ENCODE data around the gene KIAA1328. TPM values are rescaled to one million over a fixed set of nuclear protein-coding genes. Genes with fewer than 3 reads are reported as not detected.

Gene KIAA1328
- total and polyA plus RNA-seq, 2 experiments from 2014 or later = 3.5 to 3.9 TPM

DNA sequence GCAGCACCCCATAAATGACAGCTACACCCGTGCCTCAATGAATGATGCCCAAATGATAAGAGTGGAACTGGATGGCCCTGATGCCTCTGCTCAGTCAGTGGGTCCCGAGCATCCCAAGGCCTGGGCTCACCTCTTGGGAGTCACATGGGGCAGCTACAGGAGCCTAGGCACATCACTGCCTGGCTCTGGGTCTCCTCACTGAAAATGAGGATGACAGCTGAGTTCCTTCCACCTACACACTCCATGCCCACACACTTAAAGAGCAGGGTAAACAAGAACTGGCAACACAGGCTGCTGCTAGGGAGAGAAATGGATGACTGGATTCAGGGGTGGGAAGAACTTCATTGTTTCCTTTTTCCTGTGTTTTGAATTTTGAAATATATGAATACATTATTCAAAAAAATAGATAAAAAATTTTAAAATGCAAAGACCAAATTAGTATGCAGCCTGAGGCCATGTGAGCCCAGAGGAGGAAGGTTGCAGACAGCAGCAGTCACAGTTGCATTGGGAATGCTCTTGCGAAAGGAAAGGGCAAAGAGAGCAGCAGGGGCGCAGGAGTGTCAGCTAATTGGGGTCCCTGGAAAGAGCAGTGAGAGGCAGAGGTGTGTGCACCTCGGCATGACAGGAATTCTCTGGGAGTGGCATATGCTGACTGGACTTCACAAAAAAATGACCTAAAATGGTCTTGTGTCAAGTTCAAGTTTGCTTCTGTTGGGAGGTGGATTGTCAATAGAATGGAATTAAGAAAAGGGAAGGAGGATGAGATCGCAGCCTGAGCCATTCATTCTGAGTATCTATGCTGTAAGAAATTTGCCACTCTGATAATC, 409.6 kb downstream of the KIAA1328 start:
- Histone ChIP-seq H4K20me1 (ENCODE audit: insufficient read depth) (no peaks in the 10 kb centered on the region), H3K9me3 (ENCODE audit: low read depth) (no peaks in the 10 kb centered on the region), H3K27me3 (replicated peaks; ENCODE audit: insufficient read depth) (peaks cover 10% of the 10 kb centered on the region; the same call in 1 of the 2 replicates), H3K4me2 (ENCODE audit: unreplicated experiment) (no peak overlapping the region), H3K79me2 (ENCODE audit: insufficient read depth) (no peaks in the 10 kb centered on the region), H3F3A (ENCODE audit: insufficient read depth) (no peaks in the 10 kb centered on the region), H2AFZ (no peak overlapping the region), H3K27ac (no peak overlapping the region), H3K36me3 (ENCODE audit: low read depth) (no peaks in the 10 kb centered on the region), H3K4me1 (ENCODE audit: insufficient read depth) (no peaks in the 10 kb centered on the region), H3K4me3 (no peak overlapping the region), H3K9ac (no peak overlapping the region), H3K9me2 (ENCODE audit: insufficient read depth) (no peaks in the 10 kb centered on the region)
- DNase-seq = no peak
- WGBS, 2 experiments (ENCODE audit: low coverage in 1 of 2, low lambda C conversion rate in 2 of 2, missing lambda C conversion rate in 2 of 2) = 65 to 69% methylated on average over 6 of the region's 6 CpGs
- no peak for TF ChIP-seq EZH2phosphoT487 (IDR thresholded peaks at IDR 0.05; ENCODE audit: insufficient read depth, low read depth)
- no peak for TF ChIP-seq EZH2 (IDR thresholded peaks at IDR 0.05; ENCODE audit: insufficient read depth, poor library complexity, severe bottlenecking)
- in situ Hi-C loops (cut with MboI) = no loop called here

DNA sequence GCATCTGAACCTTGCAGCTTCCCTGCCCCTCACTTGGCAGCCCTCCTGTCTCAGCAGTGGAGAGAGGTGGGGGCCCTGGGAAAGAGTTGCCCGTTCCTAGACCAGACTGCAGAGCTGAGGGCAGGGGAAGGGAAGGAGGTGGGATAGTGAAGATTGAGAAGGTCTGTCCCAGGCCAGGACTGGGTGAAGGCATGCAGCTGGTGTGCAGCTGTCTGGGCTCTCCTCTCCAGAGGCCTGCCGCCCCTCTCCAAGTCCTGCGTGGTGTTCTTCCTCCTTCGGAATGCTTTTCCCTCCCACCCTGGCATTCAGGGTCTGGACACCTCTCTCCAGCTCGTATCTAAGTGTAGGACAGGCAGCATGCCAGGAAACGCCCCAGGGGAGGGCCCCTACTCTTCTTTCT, 413.2 kb downstream of the KIAA1328 start:
- H3K9ac ChIP-seq = no peak overlapping the region
- no peak overlapping the region for H3K27ac ChIP-seq
- H3K36me3 ChIP-seq (ENCODE audit: low read depth) = no peaks in the 10 kb centered on the region
- no peak overlapping the region for H2AFZ ChIP-seq
- H3K79me2 ChIP-seq (ENCODE audit: insufficient read depth) = no peaks in the 10 kb centered on the region
- WGBS, 2 experiments (ENCODE audit: low coverage in 1 of 2, low lambda C conversion rate in 2 of 2, missing lambda C conversion rate in 2 of 2) = 8 to 10% methylated on average over 6 of the region's 6 CpGs
- no peaks in the 10 kb centered on the region for H3K4me1 ChIP-seq (ENCODE audit: insufficient read depth)
- H4K20me1 ChIP-seq (ENCODE audit: insufficient read depth) = no peaks in the 10 kb centered on the region
- TF ChIP-seq EZH2 (IDR thresholded peaks at IDR 0.05; ENCODE audit: insufficient read depth, poor library complexity, severe bottlenecking) (no peak), EZH2phosphoT487 (IDR thresholded peaks at IDR 0.05; ENCODE audit: insufficient read depth, low read depth) (no peak)
- no peak overlapping the region for H3K4me3 ChIP-seq
- H3F3A ChIP-seq (ENCODE audit: insufficient read depth) = no peaks in the 10 kb centered on the region
- in situ Hi-C loops (cut with MboI) = no loop called here
- peaks cover 11% of the 10 kb centered on the region; the same call in 1 of the 2 replicates for H3K27me3 ChIP-seq (replicated peaks; ENCODE audit: insufficient read depth)
- no peaks in the 10 kb centered on the region for H3K9me2 ChIP-seq (ENCODE audit: insufficient read depth)
- H3K4me2 ChIP-seq (ENCODE audit: unreplicated experiment) = no peak overlapping the region
- no peaks in the 10 kb centered on the region for H3K9me3 ChIP-seq (ENCODE audit: low read depth)
- DNase-seq = no peak

DNA sequence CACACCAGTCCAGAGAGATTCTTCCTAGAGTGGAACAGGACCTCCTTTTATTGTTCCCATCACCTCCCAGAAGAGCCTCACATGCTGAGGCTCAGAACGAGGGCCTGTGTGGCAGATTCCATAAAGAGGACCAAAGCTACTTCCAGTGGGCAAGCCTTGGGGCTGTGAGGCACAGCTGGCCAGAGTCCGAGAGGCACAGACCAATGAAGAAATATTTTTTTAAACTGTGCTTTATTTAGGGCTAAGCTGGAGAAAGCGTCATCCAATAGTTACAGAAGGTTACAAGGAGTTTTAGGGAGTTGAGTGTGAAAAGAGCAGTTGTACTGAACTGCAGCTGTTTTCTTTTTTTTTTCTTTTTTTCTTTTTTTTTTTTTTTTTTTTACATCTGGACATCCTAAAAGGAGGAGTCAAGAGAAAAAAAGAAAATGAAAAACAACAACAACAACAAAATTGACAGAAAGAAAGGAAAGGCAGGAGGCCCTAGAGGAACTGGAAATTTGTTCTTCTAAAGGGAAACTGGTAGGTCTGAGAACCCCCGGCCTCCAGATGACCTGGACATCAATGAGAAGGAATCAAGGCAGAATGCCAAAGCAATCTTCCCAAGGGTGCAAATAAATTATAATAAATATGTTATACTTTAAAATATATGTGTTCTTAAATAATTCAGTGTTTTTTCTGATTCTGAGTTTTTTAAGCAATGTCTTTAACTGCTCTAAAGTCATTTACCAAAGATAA, 414.1 kb downstream of the KIAA1328 start:
- in situ Hi-C loops (cut with MboI) = no loop called here
- Histone ChIP-seq H3K27ac (no peak overlapping the region), H3F3A (ENCODE audit: insufficient read depth) (no peaks in the 10 kb centered on the region), H3K4me3 (no peak overlapping the region), H3K27me3 (replicated peaks; ENCODE audit: insufficient read depth) (peaks cover 11% of the 10 kb centered on the region; the same call in 1 of the 2 replicates), H2AFZ (no peak overlapping the region), H4K20me1 (ENCODE audit: insufficient read depth) (no peaks in the 10 kb centered on the region), H3K4me2 (ENCODE audit: unreplicated experiment) (no peak overlapping the region), H3K4me1 (ENCODE audit: insufficient read depth) (no peaks in the 10 kb centered on the region), H3K79me2 (ENCODE audit: insufficient read depth) (no peaks in the 10 kb centered on the region), H3K9ac (no peak overlapping the region), H3K9me3 (ENCODE audit: low read depth) (no peaks in the 10 kb centered on the region), H3K9me2 (ENCODE audit: insufficient read depth) (no peaks in the 10 kb centered on the region), H3K36me3 (ENCODE audit: low read depth) (no peaks in the 10 kb centered on the region)
- TF ChIP-seq EZH2 (IDR thresholded peaks at IDR 0.05; ENCODE audit: insufficient read depth, poor library complexity, severe bottlenecking) (no peak), EZH2phosphoT487 (IDR thresholded peaks at IDR 0.05; ENCODE audit: insufficient read depth, low read depth) (no peak)
- DNase-seq = no peak
- WGBS, 2 experiments (ENCODE audit: low coverage in 1 of 2, low lambda C conversion rate in 2 of 2, missing lambda C conversion rate in 2 of 2) = 45 to 54% methylated on average over 4 of the region's 4 CpGs

- no peaks in the 10 kb centered on the region for H3K79me2 ChIP-seq (ENCODE audit: insufficient read depth)
- H3K4me1 ChIP-seq (ENCODE audit: insufficient read depth) = no peaks in the 10 kb centered on the region
- no peak overlapping the region for H3K4me3 ChIP-seq
- no peaks in the 10 kb centered on the region for H4K20me1 ChIP-seq (ENCODE audit: insufficient read depth)
- H3K9me3 ChIP-seq (ENCODE audit: low read depth) = no peaks in the 10 kb centered on the region
- H3K27me3 ChIP-seq (replicated peaks; ENCODE audit: insufficient read depth) = peaks cover 11% of the 10 kb centered on the region; the same call in 1 of the 2 replicates
- no peak for DNase-seq
- TF ChIP-seq EZH2 (IDR thresholded peaks at IDR 0.05; ENCODE audit: insufficient read depth, poor library complexity, severe bottlenecking) = no peak
- no peak for TF ChIP-seq EZH2phosphoT487 (IDR thresholded peaks at IDR 0.05; ENCODE audit: insufficient read depth, low read depth)
- H3K9me2 ChIP-seq (ENCODE audit: insufficient read depth) = no peaks in the 10 kb centered on the region
- no peak overlapping the region for H3K27ac ChIP-seq
- no peaks in the 10 kb centered on the region for H3K36me3 ChIP-seq (ENCODE audit: low read depth)
- no peak overlapping the region for H2AFZ ChIP-seq
- H3K4me2 ChIP-seq (ENCODE audit: unreplicated experiment) = no peak overlapping the region
- H3K9ac ChIP-seq = no peak overlapping the region
- H3F3A ChIP-seq (ENCODE audit: insufficient read depth) = no peaks in the 10 kb centered on the region
- 44 to 53% methylated on average over 28 to 36 of the region's 36 CpGs for WGBS, 2 experiments (ENCODE audit: low coverage in 1 of 2, low lambda C conversion rate in 2 of 2, missing lambda C conversion rate in 2 of 2)
- in situ Hi-C loops (cut with MboI) = no loop called here
These were observed 414.8 kb downstream of the KIAA1328 start for GRCh38 chr18:37243741-37244140.
